22Rv1 (cell line): Measurements from ENCODE around the gene RASL12.

Experiments
- H3K27ac ChIP-seq: fragments of 450-650 bp; 2 replicates; pipeline ENCODE4 v1.5.1; 2017
- CTCF ChIP-seq: fragments of 450-650 bp; IDR thresholded peaks from 2 replicates; pipeline ENCODE4 v1.5.1; 2017; ENCODE audit warnings: mild to moderate bottlenecking
- ZFX ChIP-seq: fragments of 450-650 bp; IDR thresholded peaks from 2 replicates; pipeline ENCODE4 v1.6.1; 2017; ENCODE audit warnings: antibody characterized with exemption, borderline replicate concordance

RASL12 gene

GRCh38 chr15:65083262-65083701 is 15.5 kb upstream of the RASL12 start:
- no peak overlapping the region for H3K27ac ChIP-seq
- no peak for TF ChIP-seq CTCF
- no peak for TF ChIP-seq ZFX

GRCh38 chr15:65082303-65082953 is 14.6 kb upstream of the RASL12 start:
- no peak for TF ChIP-seq ZFX
- TF ChIP-seq CTCF = no peak
- H3K27ac ChIP-seq = no peak overlapping the region

GRCh38 chr15:65081758-65082157 is 14.0 kb upstream of the RASL12 start:
- no peak for TF ChIP-seq ZFX
- TF ChIP-seq CTCF = no peak
- no peak overlapping the region for H3K27ac ChIP-seq

- TF ChIP-seq ZFX (no peak), CTCF (no peak)
- H3K27ac ChIP-seq = no peak overlapping the region
Measured at GRCh38 chr15:65081270-65081669, 13.5 kb upstream of the RASL12 start.

- no peak for TF ChIP-seq CTCF
- no peak for TF ChIP-seq ZFX
- no peak overlapping the region for H3K27ac ChIP-seq
Measured at GRCh38 chr15:65079580-65079979, 11.8 kb upstream of the RASL12 start.

GRCh38 chr15:65077981-65078352 is 10.2 kb upstream of the RASL12 start:
- TF ChIP-seq CTCF (peak; percentile 76), ZFX (no peak)
- no peak overlapping the region for H3K27ac ChIP-seq

GRCh38 chr15:65077291-65077980 is 9.6 kb upstream of the RASL12 start:
- no peak overlapping the region for H3K27ac ChIP-seq
- TF ChIP-seq CTCF (no peak), ZFX (no peak)
